IMR-90 (cell line): ENCODE data around the gene GFPT1. TPM values are rescaled to one million over a fixed set of nuclear protein-coding genes. Genes with fewer than 3 reads are reported as not detected.

Experiments
- ATAC-seq: fragments of 200-7000 bp; cut with Tn5 transposase; 2 replicates; pipeline ENCODE4 v1.9.1; 2020; ENCODE audit warnings: low read depth, mild to moderate bottlenecking, moderate library complexity
- BruUV-seq: library from RNA; stranded (reverse); fragments of 400-500 nt; replicated peaks from 2 replicates; lab custom pipeline; 2021; lab: Mats Ljungman, UMichigan
- CTCF ChIA-PET: fragments of 300-600 bp; formaldehyde crosslinking; extraction: SDS; loops from one replicate; lab custom pipeline; 2021; ENCODE audit warnings: antibody characterized with exemption; lab: Yijun Ruan, JAX
- POLR2A ChIA-PET: fragments of 300-600 bp; sonication (Branson Sonifier 250); formaldehyde crosslinking; loops from one replicate; lab custom pipeline; 2022; ENCODE audit warnings: antibody characterized with exemption; ENCODE audit not compliant: unreplicated experiment; lab: Charles Lee
- DNase-seq: peaks from one replicate; pipeline ENCODE4 v3.0.0; 2013
- H2AFZ ChIP-seq: replicated peaks from 2 replicates; pipeline ENCODE3; 2013; ENCODE audit warnings: low read length, mild to moderate bottlenecking; ENCODE audit not compliant: poor library complexity
- H2AK5ac ChIP-seq: 2 replicates; pipeline ENCODE4 v1.6.1; 2013; ENCODE audit warnings: low read depth, low read length, inconsistent platforms
- H2AK9ac ChIP-seq: replicated peaks from 2 replicates; pipeline ENCODE3; 2013; ENCODE audit warnings: mild to moderate bottlenecking, low read depth, low read length, moderate library complexity; ENCODE audit not compliant: poor library complexity
- H2BK120ac ChIP-seq: 2 replicates; pipeline ENCODE4 v1.6.1; 2013; ENCODE audit warnings: low read depth, low read length, inconsistent platforms
- H2BK15ac ChIP-seq: 3 replicates; pipeline ENCODE4 v1.6.1; 2013; ENCODE audit warnings: low read depth, low read length, inconsistent platforms
- H2BK20ac ChIP-seq: 2 replicates; pipeline ENCODE4 v1.6.1; 2013; ENCODE audit warnings: low read depth, mild to moderate bottlenecking, inconsistent platforms, low read length, moderate library complexity
- H2BK5ac ChIP-seq: 2 replicates; pipeline ENCODE4 v1.6.1; 2013; ENCODE audit warnings: mild to moderate bottlenecking, low read depth, low read length, inconsistent platforms; ENCODE audit not compliant: poor library complexity, severe bottlenecking
- H3K14ac ChIP-seq: replicated peaks from 2 replicates; pipeline ENCODE4 v1.6.1; 2013; ENCODE audit warnings: low read depth, low read length, inconsistent platforms
- H3K18ac ChIP-seq: 2 replicates; pipeline ENCODE4 v1.6.1; 2013; ENCODE audit warnings: low read depth, low read length, control low read depth
- H3K23ac ChIP-seq: 2 replicates; pipeline ENCODE4 v1.6.1; 2013; ENCODE audit warnings: low read depth, low read length, inconsistent platforms
- H3K27ac ChIP-seq: 2 replicates; pipeline ENCODE4 v1.5.1; 2013; ENCODE audit warnings: mild to moderate bottlenecking, control low read depth, low read length; ENCODE audit not compliant: insufficient read depth
- H3K27me3 ChIP-seq: 2 replicates; pipeline ENCODE4 v1.6.1; 2013; ENCODE audit warnings: low read length; ENCODE audit not compliant: control insufficient read depth, insufficient read depth
- H3K36me3 ChIP-seq: 2 replicates; pipeline ENCODE4 v1.6.1; 2013; ENCODE audit warnings: low read length, mixed read lengths; ENCODE audit not compliant: control insufficient read depth, insufficient read depth
- H3K4ac ChIP-seq: 2 replicates; pipeline ENCODE4 v1.6.1; 2013; ENCODE audit warnings: low read depth, low read length, inconsistent platforms
- H3K4me1 ChIP-seq: 2 replicates; pipeline ENCODE4 v1.6.1; 2013; ENCODE audit warnings: low read length, mixed read lengths; ENCODE audit not compliant: control insufficient read depth, insufficient read depth
- H3K4me2 ChIP-seq: 2 replicates; pipeline ENCODE4 v1.6.1; 2013; ENCODE audit warnings: low read depth, mild to moderate bottlenecking, control low read depth, low read length, moderate library complexity
- H3K4me3 ChIP-seq: 2 replicates; pipeline ENCODE4 v1.5.1; 2013; ENCODE audit warnings: low read depth, mild to moderate bottlenecking, control low read depth, low read length, moderate library complexity; ENCODE audit not compliant: insufficient read depth
- H3K56ac ChIP-seq: 2 replicates; pipeline ENCODE4 v1.6.1; 2013; ENCODE audit warnings: low read length, inconsistent platforms; ENCODE audit not compliant: insufficient read depth; ENCODE audit errors: extremely low read depth
- H3K79me1 ChIP-seq, 2 experiments: 2 replicates each; pipeline ENCODE4 v1.6.1; 2013; ENCODE audit warnings: low read length in 2 of 2, inconsistent platforms in 1 of 2, low read depth in 1 of 2
- H3K9ac ChIP-seq: 2 replicates; pipeline ENCODE4 v1.6.1; 2013; ENCODE audit warnings: low read depth, low read length, control low read depth
- H3K9me1 ChIP-seq: 2 replicates; pipeline ENCODE4 v1.6.1; 2013; ENCODE audit warnings: low read length, inconsistent platforms; ENCODE audit not compliant: insufficient read depth
- H3K9me3 ChIP-seq: 2 replicates; pipeline ENCODE4 v1.6.1; 2013; ENCODE audit warnings: low read length; ENCODE audit not compliant: control insufficient read depth, insufficient read depth
- H4K20me1 ChIP-seq: 2 replicates; pipeline ENCODE4 v1.6.1; 2013; ENCODE audit warnings: low read length, inconsistent platforms; ENCODE audit not compliant: insufficient read depth
- H4K5ac ChIP-seq: 2 replicates; pipeline ENCODE4 v1.6.1; 2013; ENCODE audit warnings: mild to moderate bottlenecking, low read depth, low read length, control low read depth
- H4K8ac ChIP-seq, 2 experiments: 2 replicates each; pipeline ENCODE4 v1.6.1; 2013; ENCODE audit warnings: low read depth in 2 of 2, low read length in 2 of 2, control low read depth in 1 of 2, inconsistent platforms in 1 of 2
- H4K91ac ChIP-seq: 2 replicates; pipeline ENCODE4 v1.6.1; 2013; ENCODE audit warnings: low read depth, low read length, inconsistent platforms; ENCODE audit not compliant: insufficient read depth
- MAFK ChIP-seq: IDR thresholded peaks from 2 replicates; pipeline ENCODE4 v1.6.1; 2012; ENCODE audit warnings: low read depth, low read length, improper control_type of control experiment
- WGBS, 2 experiments: methylation state at CpG; one replicate each; pipeline versions ENCODE4 v1.1.5 to v1.1.7; 2013; ENCODE audit warnings: missing lambda C conversion rate in 2 of 2; ENCODE audit not compliant: insufficient read length in 1 of 2; ENCODE audit errors: extremely low coverage in 2 of 2; 5-methylcytosine and 5-hydroxymethylcytosine counted together
- dilution Hi-C: fragments of 300-500 bp; cut with HindIII; formaldehyde crosslinking; loops from one replicate; pipeline ENCODE4 v1.14.3; 2018; ENCODE audit warnings: low sequenced_read_pairs; ENCODE audit not compliant: unreplicated experiment
- in situ Hi-C: fragments of 300-500 bp; cut with MboI; formaldehyde crosslinking; loops from 3 replicates; pipeline ENCODE4 v1.14.3; 2019; ENCODE audit warnings: low sequenced_read_pairs, inconsistent platforms, mixed read lengths
- intact Hi-C: fragments of 100-400 bp; cut with micrococcal nuclease; formaldehyde crosslinking; loops from 2 replicates; pipeline ENCODE4 v1.10.0; 2022
- polyA plus RNA-seq, 3 experiments: library from polyadenylated mRNA; depleted of rRNA; stranded (reverse); fragments of >200 nt; gene quantifications; 2 replicates each; pipeline ENCODE4 v1.2.3, GENCODE V29; 2012; ENCODE audit warnings: low replicate concordance in 1 of 3
- total RNA-seq: library from RNA; depleted of rRNA; stranded (reverse); fragments of >200 nt; gene quantifications from 2 replicates; pipeline ENCODE4 v1.2.3, GENCODE V29; 2012
- TF ChIP-seq, protein P1 (sequence below): fragments of 150-350 bp; IDR thresholded peaks from 2 replicates; pipeline ENCODE4 v1.6.1; 2016; ENCODE audit warnings: low read depth, mild to moderate bottlenecking, low read length, moderate library complexity, borderline replicate concordance

The GFPT1 gene
- total and polyA plus RNA-seq, 2 of the 4 experiments (the other 2 are of a cell fraction), result 23.5 to 52.9 TPM

GRCh38 chr2:69340101-69340775 lies 46.8 kb downstream of the GFPT1 start:
- no CpG with 5 or more reads among the region's 3 CpGs for WGBS, 2 experiments
- Histone ChIP-seq H3K4ac (peak overlapping the region; percentile 14; the same call in 1 of the 2 replicates), H3K4me2 (no peak overlapping the region), H3K36me3 (peaks cover 55% of the 10 kb centered on the region), H2AFZ (no peak overlapping the region), H3K9ac (no peak overlapping the region), H3K56ac (no peak overlapping the region), H4K91ac (no peak overlapping the region), H3K4me3 (no peak overlapping the region), H3K14ac (no peak overlapping the region), H3K18ac (no peak overlapping the region), H2BK5ac (peak overlapping the region; percentile 34), H4K8ac (no peak overlapping the region), H3K9me1 (peaks cover 6% of the 10 kb centered on the region), H4K5ac (no peak overlapping the region), H2BK15ac (no peak overlapping the region), H2BK120ac (0 out of 2 replicates have a peak overlapping the region, but pooled peaks have one; percentile 8), H3K9me3 (no peaks in the 10 kb centered on the region), H3K4me1 (0 out of 2 replicates have a peak, but pooled peaks cover 6% of the 10 kb centered on the region), H3K79me1 (peaks cover 24 to 63% of the 10 kb centered on the region in 2 experiments), H3K23ac (no peak overlapping the region), H4K20me1 (no peaks in the 10 kb centered on the region; the same call in 1 of the 2 replicates), H2AK9ac (peak overlapping the region; percentile 50), H2AK5ac (peak overlapping the region; percentile 81; the same call in 1 of the 2 replicates), H3K27me3 (no peaks in the 10 kb centered on the region), H3K27ac (peak overlapping the region; percentile 13; the same call in 1 of the 2 replicates), H2BK20ac (peak overlapping the region; percentile 32; the same call in 1 of the 2 replicates)
- intact Hi-C loops (no loop called here), dilution Hi-C loops (no loop called here), in situ Hi-C loops (no loop called here)
- BruUV-seq, result no TSS peak
- peak; percentile 20; the same call in 1 of the 2 replicates for TF ChIP-seq MAFK
- TF ChIP-seq, protein P1, sequence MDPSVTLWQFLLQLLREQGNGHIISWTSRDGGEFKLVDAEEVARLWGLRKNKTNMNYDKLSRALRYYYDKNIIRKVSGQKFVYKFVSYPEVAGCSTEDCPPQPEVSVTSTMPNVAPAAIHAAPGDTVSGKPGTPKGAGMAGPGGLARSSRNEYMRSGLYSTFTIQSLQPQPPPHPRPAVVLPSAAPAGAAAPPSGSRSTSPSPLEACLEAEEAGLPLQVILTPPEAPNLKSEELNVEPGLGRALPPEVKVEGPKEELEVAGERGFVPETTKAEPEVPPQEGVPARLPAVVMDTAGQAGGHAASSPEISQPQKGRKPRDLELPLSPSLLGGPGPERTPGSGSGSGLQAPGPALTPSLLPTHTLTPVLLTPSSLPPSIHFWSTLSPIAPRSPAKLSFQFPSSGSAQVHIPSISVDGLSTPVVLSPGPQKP, result no peak
- DNase-seq (peak; percentile 56), ATAC-seq (peak; percentile 60)
- ChIA-PET POLR2A (no interaction called here), CTCF (no interaction called here)
